C4-2B (cell line): ENCODE measurements around the gene ARHGEF16.

Experiments
- ZFX ChIP-seq: fragments of 450-650 bp; IDR thresholded peaks from 2 replicates; pipeline ENCODE4 v1.6.1; 2017
- TF ChIP-seq, protein P1 (sequence below): fragments of 450-650 bp; conservative IDR thresholded peaks from 2 replicates; pipeline ENCODE4 v1.5.1; 2017; ENCODE audit warnings: mild to moderate bottlenecking

DNA sequence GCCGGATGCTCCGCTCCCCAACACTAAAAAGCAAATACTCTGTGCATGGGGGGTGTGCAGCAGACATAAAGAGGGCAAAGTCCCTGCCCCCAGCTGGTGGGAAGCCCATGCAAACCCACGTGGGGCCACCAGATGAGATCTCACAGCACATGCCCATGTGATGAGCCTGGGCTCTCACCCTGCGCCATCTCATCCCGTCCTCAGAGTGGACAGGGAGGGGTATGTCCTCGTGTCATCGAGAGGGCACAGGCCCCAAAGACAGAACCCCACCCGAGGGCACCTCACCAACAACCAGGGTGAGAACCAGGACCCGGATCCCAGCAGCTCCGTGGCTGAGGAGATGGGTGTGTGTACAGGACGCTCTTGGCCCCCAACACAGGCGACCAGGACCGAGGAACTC lies 25.1 kb upstream of the ARHGEF16 start:
- TF ChIP-seq, protein P1, sequence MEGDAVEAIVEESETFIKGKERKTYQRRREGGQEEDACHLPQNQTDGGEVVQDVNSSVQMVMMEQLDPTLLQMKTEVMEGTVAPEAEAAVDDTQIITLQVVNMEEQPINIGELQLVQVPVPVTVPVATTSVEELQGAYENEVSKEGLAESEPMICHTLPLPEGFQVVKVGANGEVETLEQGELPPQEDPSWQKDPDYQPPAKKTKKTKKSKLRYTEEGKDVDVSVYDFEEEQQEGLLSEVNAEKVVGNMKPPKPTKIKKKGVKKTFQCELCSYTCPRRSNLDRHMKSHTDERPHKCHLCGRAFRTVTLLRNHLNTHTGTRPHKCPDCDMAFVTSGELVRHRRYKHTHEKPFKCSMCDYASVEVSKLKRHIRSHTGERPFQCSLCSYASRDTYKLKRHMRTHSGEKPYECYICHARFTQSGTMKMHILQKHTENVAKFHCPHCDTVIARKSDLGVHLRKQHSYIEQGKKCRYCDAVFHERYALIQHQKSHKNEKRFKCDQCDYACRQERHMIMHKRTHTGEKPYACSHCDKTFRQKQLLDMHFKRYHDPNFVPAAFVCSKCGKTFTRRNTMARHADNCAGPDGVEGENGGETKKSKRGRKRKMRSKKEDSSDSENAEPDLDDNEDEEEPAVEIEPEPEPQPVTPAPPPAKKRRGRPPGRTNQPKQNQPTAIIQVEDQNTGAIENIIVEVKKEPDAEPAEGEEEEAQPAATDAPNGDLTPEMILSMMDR, result no peak
- TF ChIP-seq ZFX, result no peak
